SH-SY5Y (cell line): ENCODE data around the gene FEM1A.

Source experiments
- GATA2 ChIP-seq: IDR thresholded peaks from 2 replicates; pipeline ENCODE4 v1.6.1; 2011; ENCODE audit warnings: mild to moderate bottlenecking, low read depth, low read length
- GATA3 ChIP-seq: IDR thresholded peaks from 2 replicates; pipeline ENCODE4 v1.6.1; 2011; ENCODE audit warnings: low read depth, mild to moderate bottlenecking, low read length, moderate library complexity

Gene FEM1A, protein sequence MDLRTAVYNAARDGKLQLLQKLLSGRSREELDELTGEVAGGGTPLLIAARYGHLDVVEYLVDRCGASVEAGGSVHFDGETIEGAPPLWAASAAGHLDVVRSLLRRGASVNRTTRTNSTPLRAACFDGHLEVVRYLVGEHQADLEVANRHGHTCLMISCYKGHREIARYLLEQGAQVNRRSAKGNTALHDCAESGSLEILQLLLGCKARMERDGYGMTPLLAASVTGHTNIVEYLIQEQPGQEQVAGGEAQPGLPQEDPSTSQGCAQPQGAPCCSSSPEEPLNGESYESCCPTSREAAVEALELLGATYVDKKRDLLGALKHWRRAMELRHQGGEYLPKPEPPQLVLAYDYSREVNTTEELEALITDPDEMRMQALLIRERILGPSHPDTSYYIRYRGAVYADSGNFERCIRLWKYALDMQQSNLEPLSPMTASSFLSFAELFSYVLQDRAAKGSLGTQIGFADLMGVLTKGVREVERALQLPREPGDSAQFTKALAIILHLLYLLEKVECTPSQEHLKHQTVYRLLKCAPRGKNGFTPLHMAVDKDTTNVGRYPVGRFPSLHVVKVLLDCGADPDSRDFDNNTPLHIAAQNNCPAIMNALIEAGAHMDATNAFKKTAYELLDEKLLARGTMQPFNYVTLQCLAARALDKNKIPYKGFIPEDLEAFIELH

DNA sequence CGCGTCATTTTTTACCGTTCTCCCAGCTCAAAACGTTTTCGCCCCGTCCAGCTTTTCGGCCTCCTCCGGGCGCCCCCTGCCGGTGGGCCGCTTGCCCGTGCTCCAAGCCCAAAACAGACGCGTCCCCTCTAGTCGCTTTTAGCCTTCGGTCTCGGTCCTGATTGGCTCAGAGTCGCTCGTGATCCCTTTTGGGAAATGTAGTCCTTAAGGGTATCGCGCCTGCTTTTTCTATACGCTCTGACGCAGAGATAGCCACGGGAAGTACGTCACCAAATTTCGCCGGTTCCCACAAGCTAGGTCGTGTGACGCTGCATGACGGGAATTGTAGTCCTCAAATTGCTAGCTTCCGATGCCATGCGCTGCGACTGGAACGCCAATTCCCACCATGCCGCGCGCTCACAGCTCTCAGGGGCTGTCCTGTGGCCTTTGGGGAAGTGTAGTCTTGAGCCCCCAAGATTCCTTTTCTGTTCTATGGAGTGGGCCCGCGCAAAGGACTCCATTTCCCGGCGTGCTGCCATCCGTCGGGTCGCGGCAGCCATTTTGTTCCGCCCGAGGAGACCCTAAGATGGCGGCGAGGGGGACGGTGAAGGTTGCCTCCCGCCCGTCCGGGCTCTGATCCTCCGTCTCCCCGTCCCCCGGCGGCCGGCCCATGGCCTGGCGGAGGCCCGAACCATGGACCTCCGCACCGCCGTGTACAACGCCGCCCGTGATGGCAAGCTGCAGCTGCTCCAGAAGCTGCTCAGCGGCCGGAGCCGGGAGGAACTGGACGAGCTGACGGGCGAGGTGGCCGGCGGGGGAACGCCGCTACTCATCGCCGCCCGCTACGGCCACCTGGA lies at the start of gene FEM1A:
Gene FEM1A (plus strand): TSS at position 552 of the 836 bp plus-strand sequence. CDS start 121 bp downstream, at position 673.
- TF ChIP-seq GATA3 = no peak
- no peak for TF ChIP-seq GATA2

DNA sequence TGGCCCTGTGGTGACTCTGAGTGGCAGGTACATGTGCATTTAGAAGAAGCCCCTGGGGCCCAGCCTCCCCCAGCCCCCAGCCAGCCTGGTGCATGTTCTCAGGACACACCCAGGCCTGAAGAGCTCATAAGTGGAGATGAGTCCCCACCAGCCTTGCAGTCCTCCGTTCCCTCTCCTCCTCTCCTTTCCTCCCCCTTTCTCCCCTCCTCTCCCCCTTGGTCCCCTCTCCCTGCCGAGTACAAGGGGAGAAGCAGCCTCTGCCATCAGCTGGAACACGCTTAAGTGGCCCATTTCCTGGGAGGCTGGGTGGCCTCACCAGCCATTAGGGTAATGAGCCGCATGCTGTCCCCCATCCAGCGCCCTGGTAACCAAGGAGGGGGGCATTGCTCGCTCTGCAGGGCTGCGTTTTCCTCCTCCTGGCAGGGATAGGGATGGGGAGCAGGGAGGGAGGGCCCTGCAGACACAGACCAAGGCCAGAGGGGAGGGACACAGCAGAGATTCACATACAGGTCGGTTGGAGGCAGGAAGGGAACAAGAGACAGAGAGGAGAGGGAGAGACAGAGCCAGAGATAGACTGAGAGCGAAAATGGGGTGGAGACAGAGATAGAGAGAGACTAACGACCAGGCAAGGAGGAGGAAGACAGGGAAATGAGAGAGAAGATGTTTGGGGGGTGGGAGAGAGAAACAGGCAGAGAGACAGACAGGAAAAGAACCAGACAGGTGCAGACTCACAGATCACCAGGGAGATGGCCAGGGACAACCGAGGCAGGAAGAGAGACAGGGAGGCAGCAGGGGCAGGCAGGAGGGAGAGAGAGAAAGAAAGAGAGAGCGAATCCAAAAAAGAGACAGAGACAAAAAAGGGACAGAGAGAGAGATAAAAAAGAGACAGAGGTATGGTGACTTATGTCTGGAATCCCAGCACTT lies 48.5 kb upstream of the FEM1A start:
- no peak for TF ChIP-seq GATA2
- no peak for TF ChIP-seq GATA3

DNA sequence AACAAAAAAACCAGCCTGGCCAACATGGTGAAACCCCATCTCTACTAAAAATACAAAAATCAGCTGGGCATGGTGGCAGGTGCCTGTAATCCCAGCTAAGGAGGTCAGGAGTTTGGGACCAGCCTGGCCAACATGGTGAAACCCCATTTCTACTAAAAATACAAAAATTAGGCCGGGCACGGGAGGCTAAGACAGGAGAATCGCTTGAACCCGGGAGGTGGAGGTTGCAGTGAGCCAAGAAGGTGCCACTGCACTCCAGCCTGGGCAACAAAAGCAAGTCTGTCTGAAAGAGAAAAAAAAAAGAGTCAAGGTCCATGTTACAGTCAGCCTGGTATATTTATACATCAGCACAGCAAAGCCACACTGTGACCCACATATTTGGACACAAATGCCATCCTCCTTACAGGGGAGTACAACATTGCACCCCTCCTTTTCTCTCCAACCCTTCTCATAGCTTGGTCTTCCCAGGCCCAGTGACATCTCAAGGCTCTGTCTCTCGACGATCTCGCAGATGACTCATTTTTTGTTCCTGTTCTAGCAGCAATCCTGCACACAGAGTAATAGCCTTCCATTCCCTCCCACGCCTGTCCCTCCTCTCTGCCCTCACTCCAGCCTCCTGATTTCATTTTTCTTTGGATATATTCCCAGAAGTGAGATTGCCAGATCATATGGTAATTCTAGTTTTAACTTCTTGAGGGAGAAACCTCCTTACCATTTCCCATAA lies 46.9 kb upstream of the FEM1A start:
- TF ChIP-seq GATA2 = no peak
- no peak for TF ChIP-seq GATA3

DNA sequence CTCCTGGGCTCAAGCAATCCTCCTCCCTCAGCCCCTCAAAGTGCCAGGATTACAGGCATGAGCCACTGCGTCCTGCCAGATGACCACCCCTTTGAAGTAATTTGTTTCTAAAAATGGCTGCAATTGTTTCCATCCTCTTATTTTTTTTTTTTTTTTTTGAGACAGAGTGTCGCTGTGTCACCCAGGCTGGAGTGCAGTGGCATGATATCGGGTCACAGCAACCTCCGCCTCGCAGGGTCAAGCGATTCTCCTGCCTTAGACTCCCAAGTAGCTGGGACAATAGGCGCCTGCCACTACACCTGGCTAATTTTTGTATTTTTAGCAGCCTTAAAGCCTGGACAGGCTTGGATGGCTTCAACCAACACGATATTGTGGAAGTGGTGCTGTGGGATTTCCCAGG lies 45.5 kb upstream of the FEM1A start:
- TF ChIP-seq GATA3 (no peak), GATA2 (no peak)

DNA sequence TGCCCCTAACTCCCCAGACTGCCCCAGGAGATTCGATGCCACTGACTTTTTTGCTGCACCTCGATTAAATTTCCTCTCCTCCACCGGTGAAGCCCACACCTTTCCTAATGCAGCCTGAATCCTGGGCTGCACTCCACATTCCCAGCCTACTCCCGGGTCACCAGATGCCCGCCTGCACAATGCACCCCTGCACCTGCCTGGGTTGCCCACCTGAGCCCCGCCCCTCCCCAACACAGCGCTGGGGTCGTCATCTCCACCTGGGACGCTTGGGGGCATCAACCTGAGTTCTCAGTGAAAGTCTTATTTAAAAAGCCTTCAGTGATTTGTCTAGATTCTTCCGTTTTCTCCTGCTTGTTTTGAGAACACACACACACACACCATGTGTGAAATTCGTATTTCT lies 43.3 kb upstream of the FEM1A start:
- TF ChIP-seq GATA2 (no peak), GATA3 (no peak)

DNA sequence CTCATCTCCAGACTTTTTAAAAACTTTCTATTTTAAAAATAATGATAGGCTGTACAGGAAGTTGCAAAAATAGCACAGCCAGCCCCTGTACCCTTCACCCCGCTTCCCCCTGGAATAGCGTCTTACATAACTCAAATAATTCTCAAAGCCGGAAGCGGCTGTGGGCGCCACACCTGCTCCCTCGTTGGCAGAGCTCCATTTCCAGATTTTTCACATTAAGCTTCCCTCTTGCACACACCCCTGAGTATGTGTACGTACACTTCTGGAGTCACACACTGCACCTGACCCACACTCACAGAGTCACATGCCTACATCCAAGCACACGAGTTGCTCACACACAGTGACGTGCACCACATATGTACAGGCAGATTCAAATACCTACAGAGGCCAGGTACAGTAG lies 42.9 kb upstream of the FEM1A start:
- TF ChIP-seq GATA2 = no peak
- no peak for TF ChIP-seq GATA3

DNA sequence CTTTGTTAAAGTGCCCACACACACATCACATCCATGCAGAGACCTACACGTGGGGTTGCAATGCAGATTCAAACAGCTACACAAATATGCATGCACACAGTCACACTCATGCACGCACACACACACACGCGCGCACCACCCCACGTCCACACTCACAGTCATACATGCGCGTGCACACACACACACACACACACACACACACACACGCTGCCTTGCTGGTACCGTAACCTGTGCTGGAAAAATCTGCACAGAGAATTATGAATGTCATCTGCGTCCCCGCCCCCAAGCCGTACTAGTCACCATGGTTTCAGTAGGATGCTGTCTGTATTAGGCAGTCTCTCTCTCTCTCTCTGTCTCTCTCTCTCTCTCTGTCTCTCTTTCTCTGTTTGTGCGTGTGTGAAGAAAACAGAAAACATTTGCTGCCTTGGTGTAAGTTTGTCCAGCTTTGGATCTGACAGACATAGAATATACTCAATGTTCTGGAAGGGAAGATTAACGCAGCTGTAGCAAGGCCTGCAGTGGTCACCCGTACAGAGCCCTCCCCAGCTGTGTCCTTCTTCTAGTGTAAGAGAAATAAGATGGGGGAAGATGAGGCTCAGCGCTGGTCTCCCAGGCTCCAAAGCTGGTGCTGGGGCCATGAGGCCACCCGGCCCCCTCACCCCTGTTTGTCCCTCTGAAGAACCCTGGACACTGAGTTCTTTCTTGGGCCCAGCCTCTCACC lies 41.5 kb upstream of the FEM1A start:
- no peak for TF ChIP-seq GATA3
- no peak for TF ChIP-seq GATA2

DNA sequence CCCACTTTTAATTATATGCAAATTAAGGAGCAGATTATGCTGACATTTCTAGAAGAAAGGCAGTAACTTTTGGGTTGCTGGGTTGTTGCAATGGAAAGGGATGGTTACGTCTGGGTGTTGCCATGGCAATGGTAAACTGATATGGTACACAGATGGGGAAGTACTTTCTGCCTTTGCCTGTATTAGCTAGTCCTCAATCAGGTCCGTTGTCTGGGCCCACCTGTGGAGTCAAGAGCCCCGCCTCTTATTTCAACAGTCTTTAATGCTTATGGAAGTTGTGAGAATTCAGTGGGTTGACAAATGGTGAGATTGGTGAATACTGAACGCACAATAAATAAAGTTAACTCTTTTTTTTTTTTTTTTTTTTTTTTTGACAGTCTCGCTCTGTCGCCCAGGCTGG lies 37.3 kb upstream of the FEM1A start:
- TF ChIP-seq GATA2 = no peak
- no peak for TF ChIP-seq GATA3

DNA sequence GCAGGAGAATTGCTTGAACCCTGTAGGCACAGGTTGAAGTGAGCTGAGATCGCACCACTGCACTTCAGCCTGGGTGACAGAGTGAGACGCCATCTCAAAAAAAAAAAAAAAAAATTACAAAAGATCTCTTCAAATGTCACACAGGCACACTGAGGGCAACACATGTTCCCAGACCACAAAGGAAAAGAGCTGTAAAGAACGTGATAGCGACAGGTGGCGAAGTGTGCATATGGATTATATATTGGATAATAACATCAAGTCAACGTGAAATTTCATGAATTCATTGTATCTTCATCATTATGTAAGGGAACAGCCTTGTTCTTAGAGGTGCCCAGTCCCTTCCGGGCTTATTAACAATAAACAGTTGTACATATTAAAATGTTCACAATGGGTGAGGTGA lies 36.1 kb upstream of the FEM1A start:
- TF ChIP-seq GATA2 (no peak), GATA3 (no peak)

DNA sequence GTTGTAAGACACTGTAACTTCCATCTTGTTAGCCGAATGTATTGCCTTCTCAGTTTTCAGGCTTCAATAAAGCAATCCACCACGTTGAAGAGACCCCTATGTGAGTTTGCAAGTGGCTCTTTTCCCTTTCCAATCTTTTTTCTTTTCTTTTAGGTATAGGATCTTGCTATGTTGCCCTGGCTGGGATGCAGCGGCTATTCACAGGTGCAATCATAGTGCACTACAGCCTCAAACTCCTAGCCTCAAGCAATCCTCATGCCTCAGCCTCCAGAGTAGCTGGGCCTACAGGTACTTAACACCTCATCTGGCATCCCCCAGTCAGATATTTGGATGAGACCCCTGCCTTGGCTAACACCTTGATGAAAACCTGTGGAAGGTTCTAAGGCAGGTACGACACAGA lies 33.5 kb upstream of the FEM1A start:
- no peak for TF ChIP-seq GATA3
- no peak for TF ChIP-seq GATA2

DNA sequence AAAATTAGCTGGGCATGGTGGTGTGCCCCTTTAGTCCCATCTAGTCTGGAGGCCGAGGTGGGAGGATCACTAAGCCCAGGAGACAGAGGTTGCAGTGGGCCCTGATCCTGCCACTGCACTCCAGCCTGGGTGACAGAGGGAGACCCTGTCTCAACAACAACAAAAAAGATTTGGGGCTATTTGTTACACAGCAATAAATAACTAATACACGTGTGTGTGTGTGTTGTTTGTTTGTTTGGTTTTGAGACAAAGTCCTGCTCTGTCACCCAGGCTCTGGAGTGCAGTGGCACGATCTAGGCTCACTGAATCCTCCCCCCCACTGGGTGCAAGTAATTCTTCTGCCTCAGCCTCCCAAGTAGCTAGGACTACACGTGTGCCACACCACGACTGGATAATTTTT lies 32.9 kb upstream of the FEM1A start:
- no peak for TF ChIP-seq GATA3
- TF ChIP-seq GATA2 = no peak
